ENCODE measurements around the gene PSMD5. TPM values are rescaled to one million over a fixed set of nuclear protein-coding genes. Genes with fewer than 3 reads are reported as not detected.

The PSMD5 gene
- total and polyA plus RNA-seq, 9 of the 15 experiments (the other 6 are each of a cell fraction or from before 2014, with no cell fraction given) = 46.4 to 148 (median 76.3) TPM

GRCh38 chr9:120832807-120833206 lies 9.9 kb downstream of the PSMD5 start:
- no peak overlapping the region for H3K4me2 ChIP-seq (ENCODE audit: insufficient read depth, low read length)
- DNase-seq (ENCODE audit: extremely low read depth in 1 of 4, low spot score in 3 of 4) (no peak), ATAC-seq (no peak), FAIRE-seq (no peak)
- CTCF ChIA-PET (ENCODE audit: low intra/inter-chr PET ratio) = no interaction called here
- no peaks in the 10 kb centered on the region for H3K9me1 ChIP-seq (ENCODE audit: control insufficient read depth, insufficient read depth, low read length)
- no peaks in the 10 kb centered on the region for H3K9me3 ChIP-seq (replicated peaks; ENCODE audit: control insufficient read depth, insufficient read depth, low read depth, low read length)
- POLR2A ChIA-PET = interaction anchor here (0.6 to 3.1 kb wide), 17 partner anchors 9 to 65 kb away, joined by 3 to 18 read pairs (median 5); partner anchors contain the start of genes FBXW2 and PSMD5
- TF ChIP-seq ID3 (CRISPR knock-in tag; IDR thresholded peaks at IDR 0.05) (no peak), ID3 (tag; IDR thresholded peaks at IDR 0.05) (peak; percentile 51; the same call in 1 of the 2 replicates), ZBTB2 (IDR thresholded peaks at IDR 0.05) (no peak)
- no TSS peak for BruUV-seq (replicated peaks)
- H3K27ac ChIP-seq (ENCODE audit: extremely low read depth, low read depth, low read length) = no peak overlapping the region
- peaks cover 0 to under 1% of the 10 kb centered on the region in 2 experiments; a peak in 3 of 5 replicates for H3K4me1 ChIP-seq (replicated peaks in 1 of 2; ENCODE audit: control insufficient read depth in 2 of 2, insufficient read depth in 2 of 2, low read length in 2 of 2)
- H3K9ac ChIP-seq (ENCODE audit: insufficient read depth in 1 of 2, low read depth in 2 of 2, low read length in 2 of 2) = no peak overlapping the region
- H3K27me3 ChIP-seq (ENCODE audit: control insufficient read depth in 2 of 2, insufficient read depth in 2 of 2, low read length in 2 of 2) = no peaks in the 10 kb centered on the region
- H4K20me1 ChIP-seq (replicated peaks; ENCODE audit: control insufficient read depth, insufficient read depth, low read length) = no peaks in the 10 kb centered on the region
- H3K36me3 ChIP-seq (ENCODE audit: control insufficient read depth, insufficient read depth, low read length) = peaks cover 84% of the 10 kb centered on the region
- H2AFZ ChIP-seq (ENCODE audit: low read depth, low read length) = no peak overlapping the region
- no peak overlapping the region for H3K4me3 ChIP-seq
- intact Hi-C loops (cut with micrococcal nuclease) = no loop called here
- in situ Hi-C loops (cut with MboI) = no loop called here
- peaks cover 28% of the 10 kb centered on the region for H3K79me2 ChIP-seq (ENCODE audit: control insufficient read depth, insufficient read depth, low read length)

- H3K4me1 ChIP-seq (replicated peaks in 1 of 2; ENCODE audit: control insufficient read depth in 2 of 2, insufficient read depth in 2 of 2, low read length in 2 of 2) = no peaks in the 10 kb centered on the region
- H3K27me3 ChIP-seq (ENCODE audit: control insufficient read depth in 2 of 2, insufficient read depth in 2 of 2, low read length in 2 of 2) = no peaks in the 10 kb centered on the region
- DNase-seq (ENCODE audit: extremely low read depth in 1 of 4, low spot score in 3 of 4) (no peak), ATAC-seq (no peak), FAIRE-seq (no peak)
- intact Hi-C loops (cut with micrococcal nuclease) = no loop called here
- WGBS (ENCODE audit: insufficient coverage, low coverage, missing lambda C conversion rate) = 85% methylated on average over 3 of the region's 3 CpGs
- no peak overlapping the region for H3K9ac ChIP-seq (ENCODE audit: insufficient read depth in 1 of 2, low read depth in 2 of 2, low read length in 2 of 2)
- ChIA-PET CTCF (ENCODE audit: low intra/inter-chr PET ratio) (no interaction called here), POLR2A (interaction anchor here (0.8 to 3.1 kb wide), 5 partner anchors 7 to 46 kb away, joined by 3 to 18 read pairs (median 4); partner anchors contain the start of gene PHF19)
- H4K20me1 ChIP-seq (replicated peaks; ENCODE audit: control insufficient read depth, insufficient read depth, low read length) = no peaks in the 10 kb centered on the region
- H3K4me2 ChIP-seq (ENCODE audit: insufficient read depth, low read length) = no peak overlapping the region
- H3K9me1 ChIP-seq (ENCODE audit: control insufficient read depth, insufficient read depth, low read length) = no peaks in the 10 kb centered on the region
- no peak overlapping the region for H3K4me3 ChIP-seq
- H3K79me2 ChIP-seq (ENCODE audit: control insufficient read depth, insufficient read depth, low read length) = peaks cover 14% of the 10 kb centered on the region; the same call in 1 of the 3 replicates
- H3K36me3 ChIP-seq (ENCODE audit: control insufficient read depth, insufficient read depth, low read length) = peaks cover 88% of the 10 kb centered on the region
- H3K27ac ChIP-seq (ENCODE audit: extremely low read depth, low read depth, low read length) = no peak overlapping the region
- no peak overlapping the region for H2AFZ ChIP-seq (ENCODE audit: low read depth, low read length)
- in situ Hi-C loops (cut with MboI) = no loop called here
- H3K9me3 ChIP-seq (replicated peaks; ENCODE audit: control insufficient read depth, insufficient read depth, low read depth, low read length) = no peaks in the 10 kb centered on the region
- BruUV-seq (replicated peaks) = no TSS peak
- TF ChIP-seq STAG1 (CRISPR knock-in tag; IDR thresholded peaks at IDR 0.05; ENCODE audit: borderline replicate concordance) (0 out of 2 replicates have a peak, but pooled peaks have one; percentile 10), ESRRB (CRISPR knock-in tag; IDR thresholded peaks at IDR 0.05; ENCODE audit: borderline replicate concordance) (0 out of 2 replicates have a peak, but pooled peaks have one; percentile 65), E4F1 (CRISPR knock-in tag; IDR thresholded peaks at IDR 0.05; ENCODE audit: borderline replicate concordance) (0 out of 2 replicates have a peak, but pooled peaks have one; percentile 32), MIER1 (IDR thresholded peaks at IDR 0.05; ENCODE audit: low read depth) (no peak), KHSRP (IDR thresholded peaks at IDR 0.05) (no peak), NR4A1 (CRISPR knock-in tag; IDR thresholded peaks at IDR 0.05) (no peak), NR4A1 (tag; IDR thresholded peaks at IDR 0.05) (no peak), ZNF655 (CRISPR knock-in tag; IDR thresholded peaks at IDR 0.05) (0 out of 2 replicates have a peak, but pooled peaks have one; percentile 12)
Observed at GRCh38 chr9:120830865-120831264, 11.9 kb downstream of the PSMD5 start.
